Right lobe of liver (tissue), 6 donors: Measurements from ENCODE around the gene FCER1G. TPM values are rescaled to one million over a fixed set of nuclear protein-coding genes. Genes with fewer than 3 reads are reported as not detected.
A peak's percentile ranks its signal among the peaks of the same experiment; 100 is the strongest.
"Not testable (repeated sequence)": the region's sequence is repeated elsewhere in the genome, so short reads cannot be mapped to it uniquely, and the experiment has no call there.

Experiments used
- ATAC-seq, 4 donors: fragments of 200-7000 bp; cut with Tn5 transposase; one replicate each; pipeline ENCODE4 v1.9.1; 2020; ENCODE audit warnings: mild to moderate bottlenecking in 4 of 4, moderate library complexity in 4 of 4
- DNase-seq, 3 donors: peaks; one replicate each; pipeline ENCODE4 v3.0.0-alpha.2; 2020
- H3K27ac ChIP-seq, 3 donors: fragments of 200-600 bp; one replicate each; pipeline ENCODE4 v1.8.0; 2022
- H3K27me3 ChIP-seq, 2 donors: fragments of 200-600 bp; one replicate each; pipeline ENCODE4 v1.8.0; 2022
- H3K36me3 ChIP-seq, 4 donors: fragments of 200-600 bp; sonication (generic) in 1 of 4; one replicate each; pipeline versions ENCODE4 v1.5.1 to v1.8.0; 2017 to 2022; ENCODE audit warnings: control low read depth in 1 of 4
- H3K4me1 ChIP-seq, 4 donors: fragments of 200-600 bp; sonication (generic) in 1 of 4; one replicate each; pipeline versions ENCODE4 v1.5.1 to v1.8.0; 2017 to 2022; ENCODE audit warnings: control low read depth in 1 of 4
- H3K4me3 ChIP-seq, 3 donors: fragments of 200-600 bp; one replicate each; pipeline ENCODE4 v1.8.0; 2022
- H3K9me3 ChIP-seq, 4 donors: fragments of 200-600 bp; sonication (generic) in 1 of 4; one replicate each; pipeline versions ENCODE4 v1.5.1 to v1.8.0; 2017 to 2022; ENCODE audit warnings: control low read depth in 1 of 4
- CTCF ChIP-seq, 4 donors: fragments of 200-600 bp in 3 of 4; fragments of 450-650 bp in 1 of 4; IDR thresholded peaks; one replicate each; pipeline versions ENCODE4 v1.5.1 to v1.8.0; 2016 to 2022; ENCODE audit warnings: antibody characterized with exemption in 4 of 4, mild to moderate bottlenecking in 2 of 4
- POLR2A ChIP-seq: fragments of 450-650 bp; IDR thresholded peaks from one replicate; pipeline ENCODE4 v1.6.1; 2017; ENCODE audit warnings: antibody characterized with exemption, mild to moderate bottlenecking
- WGBS: methylation state at CpG from one replicate; pipeline ENCODE4 v1.1.6; 2018; ENCODE audit warnings: low coverage, low lambda C conversion rate; ENCODE audit not compliant: insufficient coverage; ENCODE audit errors: missing lambda C conversion rate; 5-methylcytosine and 5-hydroxymethylcytosine counted together
- intact Hi-C, 2 donors: fragments of 100-400 bp; cut with DNase I; formaldehyde crosslinking; loops; one replicate each; pipeline versions ENCODE4 v1.11.2 to v1.14.1; 2022
- total RNA-seq, 6 experiments: library from RNA; depleted of rRNA in 2 of 6; stranded (reverse); fragments of >200 nt in 2 of 6; fragmentation: NEBNext Ultra II Directional in 3 of 6; extraction: Animal tissue kit (Norgen Biotek cat#: 25700) in 3 of 6; gene quantifications; one replicate each; pipeline versions ENCODE4 v1.1.0 to v1.2.4, GENCODE V29; 2016 to 2023
- donor health status: DM: no; HTN: yes; CAD: no.
- donor health status: DM: no; HTN: no; CAD: no.
- donor health status: DM: no; HTN: no; CAD: no.
- donor health status: DM: no; HTN: yes; CAD: no.
- donor health status: DM: no; HTN: yes; CAD: no.

Gene FCER1G
- total RNA-seq, 6 experiments from 2014 or later, result 11.5 to 54.0 (median 19.0) TPM

- H3K9me3 ChIP-seq, result no peaks in the 10 kb centered on the region
- no peak for TF ChIP-seq CTCF (IDR thresholded peaks at IDR 0.05)
- TF ChIP-seq POLR2A, result no peak
- H3K36me3 ChIP-seq, result no peaks in the 10 kb centered on the region
- H3K4me1 ChIP-seq, result peaks cover 0 to 12% (median 2%) of the 10 kb centered on the region in 4 donors
- H3K4me3 ChIP-seq, result no peak overlapping the region
- intact Hi-C loops, result no loop called here
- 29% methylated on average over 4 of the region's 4 CpGs for WGBS
- no peaks in the 10 kb centered on the region for H3K27me3 ChIP-seq
- DNase-seq, result peak in 1 of 3 donors; percentile 78
- ATAC-seq, result peak; percentile 98 to 99 (median 98)
- peak overlapping the region; percentile 44 to 76 (median 73) for H3K27ac ChIP-seq
Measured at GRCh38 chr1:161244888-161245287, 29.8 kb downstream of the FCER1G start.

- 78% methylated on average over 2 of the region's 5 CpGs for WGBS
- H3K27me3 ChIP-seq, H3K4me3 ChIP-seq, intact Hi-C loops, ATAC-seq, H3K27ac ChIP-seq, H3K36me3 ChIP-seq, DNase-seq, H3K4me1 ChIP-seq, H3K9me3 ChIP-seq: not testable (repeated sequence)
Measured at GRCh38 chr1:161250100-161250499, 35.0 kb downstream of the FCER1G start.

- peaks cover 0 to 12% (median under 1%) of the 10 kb centered on the region in 4 donors for H3K4me1 ChIP-seq
- H3K4me3 ChIP-seq, result no peak overlapping the region
- TF ChIP-seq CTCF (IDR thresholded peaks at IDR 0.05) (no peak), POLR2A (no peak)
- no peak overlapping the region for H3K27ac ChIP-seq
- H3K36me3 ChIP-seq, result no peaks in the 10 kb centered on the region
- DNase-seq (no peak), ATAC-seq (no peak)
- no peaks in the 10 kb centered on the region for H3K27me3 ChIP-seq
- intact Hi-C loops, result no loop called here
- H3K9me3 ChIP-seq, result no peaks in the 10 kb centered on the region
- 86% methylated on average over 4 of the region's 7 CpGs for WGBS
Measured at GRCh38 chr1:161250829-161251228, 35.7 kb downstream of the FCER1G start.

- Histone ChIP-seq H3K27ac (no peak overlapping the region), H3K4me1 (peaks cover 0 to 20% (median 0%) of the 10 kb centered on the region in 4 donors), H3K9me3 (no peaks in the 10 kb centered on the region), H3K36me3 (no peaks in the 10 kb centered on the region), H3K27me3 (no peaks in the 10 kb centered on the region), H3K4me3 (no peak overlapping the region)
- DNase-seq, result no peak
- WGBS, result 91% methylated on average over 8 of the region's 8 CpGs
- TF ChIP-seq POLR2A (no peak), CTCF (IDR thresholded peaks at IDR 0.05) (no peak)
- no peak for ATAC-seq
- intact Hi-C loops, result no loop called here
Measured at GRCh38 chr1:161251579-161251978, 36.5 kb downstream of the FCER1G start.

GRCh38 chr1:161255302-161255701, 40.2 kb downstream of the FCER1G start:
- peak in 1 of 3 donors; percentile 76 for DNase-seq
- ATAC-seq, result peak in 1 of 4 donors; percentile 6
- H3K27me3 ChIP-seq, H3K9me3 ChIP-seq, intact Hi-C loops, H3K36me3 ChIP-seq: not testable (repeated sequence)
- WGBS, result 39% methylated on average over 5 of the region's 5 CpGs
- peak overlapping the region in 2 of 3 donors; percentile 75 to 76 for H3K27ac ChIP-seq
- peak overlapping the region in 1 of 3 donors; percentile 16 for H3K4me3 ChIP-seq
- H3K4me1 ChIP-seq, result peaks cover 0 to 24% (median 0%) of the 10 kb centered on the region in 4 donors

GRCh38 chr1:161255955-161256520, 40.9 kb downstream of the FCER1G start:
- intact Hi-C loops, DNase-seq, ATAC-seq, H3K9me3 ChIP-seq, H3K27me3 ChIP-seq, H3K36me3 ChIP-seq: not testable (repeated sequence)
- Histone ChIP-seq H3K4me1 (peaks cover 0 to 32% (median 0%) of the 10 kb centered on the region in 4 donors), H3K4me3 (peak overlapping the region in 1 of 3 donors; percentile 4), H3K27ac (peak overlapping the region in 2 of 3 donors; percentile 75 to 76)
- WGBS, result 28% methylated on average over 4 of the region's 4 CpGs

GRCh38 chr1:161257109-161257508, 42.0 kb downstream of the FCER1G start:
- peaks cover 0 to 38% (median 0%) of the 10 kb centered on the region in 4 donors for H3K4me1 ChIP-seq
- H3K9me3 ChIP-seq, H3K36me3 ChIP-seq, H3K27me3 ChIP-seq, intact Hi-C loops, DNase-seq, ATAC-seq, H3K4me3 ChIP-seq: not testable (repeated sequence)
- WGBS, result 100% methylated on average over 3 of the region's 5 CpGs
- H3K27ac ChIP-seq, result peak overlapping the region in 1 of 3 donors; percentile 76
